Osteoblast (primary cell): ENCODE results near the gene EAPP. TPM values are rescaled to one million over a fixed set of nuclear protein-coding genes. Genes with fewer than 3 reads are reported as not detected.
"Not testable (repeated sequence)": the region's sequence is repeated elsewhere in the genome, so short reads cannot be mapped to it uniquely, and the experiment has no call there.

Experiments
- DNase-seq: peaks from one replicate; pipeline ENCODE4 v3.0.0; 2011; ENCODE audit warnings: low spot score, mixed read lengths; ENCODE audit not compliant: insufficient read length; ENCODE audit errors: missing footprints
- H2AFZ ChIP-seq: 2 replicates; pipeline ENCODE4 v1.6.0; 2011; ENCODE audit warnings: mild to moderate bottlenecking, low read length
- H3K27ac ChIP-seq: 2 replicates; pipeline ENCODE4 v1.5.1; 2011; ENCODE audit warnings: mild to moderate bottlenecking, low read depth, low read length, moderate library complexity
- H3K27me3 ChIP-seq: 2 replicates; pipeline ENCODE4 v1.6.0; 2012; ENCODE audit warnings: mild to moderate bottlenecking, control low read depth, inconsistent platforms, low read length, moderate library complexity; ENCODE audit not compliant: insufficient read depth
- H3K36me3 ChIP-seq: 2 replicates; pipeline ENCODE4 v1.5.1; 2011; ENCODE audit warnings: mild to moderate bottlenecking, low read length, control low read depth, moderate library complexity; ENCODE audit not compliant: insufficient read depth
- H3K4me1 ChIP-seq: 2 replicates; pipeline ENCODE4 v1.5.1; 2011; ENCODE audit warnings: mild to moderate bottlenecking, low read length, control low read depth, moderate library complexity; ENCODE audit not compliant: insufficient read depth
- H3K4me2 ChIP-seq: 2 replicates; pipeline ENCODE4 v1.6.0; 2011; ENCODE audit warnings: mild to moderate bottlenecking, low read length; ENCODE audit not compliant: insufficient read depth
- H3K4me3 ChIP-seq: fragments of 200-600 bp; sonication (generic); 3 replicates; pipeline ENCODE4 v1.5.1; 2012; ENCODE audit warnings: mild to moderate bottlenecking, low read length, inconsistent platforms; ENCODE audit not compliant: insufficient read depth
- H3K79me2 ChIP-seq: 2 replicates; pipeline ENCODE4 v1.6.0; 2012; ENCODE audit warnings: mild to moderate bottlenecking, low read length, control low read depth, inconsistent platforms; ENCODE audit not compliant: insufficient read depth
- H3K9me3 ChIP-seq: 2 replicates; pipeline ENCODE4 v1.5.1; 2011; ENCODE audit warnings: low read depth, low read length, control low read depth
- H4K20me1 ChIP-seq: 2 replicates; pipeline ENCODE4 v1.6.0; 2012; ENCODE audit warnings: mild to moderate bottlenecking, low read length, control low read depth; ENCODE audit not compliant: insufficient read depth
- CTCF ChIP-seq: IDR thresholded peaks from 2 replicates; pipeline ENCODE4 v1.5.1; 2011; ENCODE audit warnings: mild to moderate bottlenecking, low read depth, low read length, moderate library complexity; ENCODE audit errors: extremely low read depth
- total RNA-seq: library from RNA; depleted of rRNA; stranded (reverse); fragments of >200 nt; gene quantifications from 2 replicates; pipeline ENCODE4 v1.2.3, GENCODE V29; 2012

Gene EAPP
- total RNA-seq, 1 donor: 53.6 TPM

- no peak for TF ChIP-seq CTCF
- no peaks in the 10 kb centered on the region for H3K4me1 ChIP-seq
These were observed 57.0 kb downstream of the EAPP start for GRCh38 chr14:34482463-34482862.

GRCh38 chr14:34479694-34480093 lies 59.8 kb downstream of the EAPP start:
- Histone ChIP-seq H3K27ac (no peak overlapping the region), H4K20me1 (no peaks in the 10 kb centered on the region), H3K79me2 (no peaks in the 10 kb centered on the region), H3K4me1 (no peaks in the 10 kb centered on the region), H3K4me2 (no peak overlapping the region), H3K9me3 (no peaks in the 10 kb centered on the region), H3K4me3 (no peak overlapping the region), H3K36me3 (no peaks in the 10 kb centered on the region), H3K27me3 (peaks cover 4% of the 10 kb centered on the region), H2AFZ (no peak overlapping the region)
- DNase-seq: no peak
- no peak for TF ChIP-seq CTCF

More at GRCh38 chr14:34482463-34482862, 57.0 kb downstream of the EAPP start:
- H2AFZ ChIP-seq: no peak overlapping the region
- H3K9me3 ChIP-seq: no peaks in the 10 kb centered on the region
- H3K36me3 ChIP-seq: no peaks in the 10 kb centered on the region
- no peak overlapping the region for H3K4me3 ChIP-seq
- no peak for DNase-seq
- no peaks in the 10 kb centered on the region for H3K79me2 ChIP-seq
- no peak overlapping the region for H3K4me2 ChIP-seq
- peaks cover 4% of the 10 kb centered on the region for H3K27me3 ChIP-seq
- H3K27ac ChIP-seq: no peak overlapping the region
- no peaks in the 10 kb centered on the region for H4K20me1 ChIP-seq

- no peak for DNase-seq
- Histone ChIP-seq H3K4me3 (no peak overlapping the region), H3K79me2 (no peaks in the 10 kb centered on the region), H3K27me3 (peaks cover 4% of the 10 kb centered on the region), H3K4me2 (no peak overlapping the region), H3K36me3 (no peaks in the 10 kb centered on the region), H4K20me1 (no peaks in the 10 kb centered on the region), H2AFZ (no peak overlapping the region), H3K27ac (no peak overlapping the region), H3K9me3 (no peaks in the 10 kb centered on the region), H3K4me1 (no peaks in the 10 kb centered on the region)
- TF ChIP-seq CTCF: no peak
These were observed 61.2 kb downstream of the EAPP start for GRCh38 chr14:34478261-34478660.

GRCh38 chr14:34476036-34476435 lies 63.5 kb downstream of the EAPP start:
- H3K9me3 ChIP-seq, DNase-seq, H3K27me3 ChIP-seq, H3K79me2 ChIP-seq, H3K36me3 ChIP-seq, H2AFZ ChIP-seq, H4K20me1 ChIP-seq, H3K4me3 ChIP-seq, H3K4me2 ChIP-seq, H3K27ac ChIP-seq, H3K4me1 ChIP-seq: not testable (repeated sequence)

- no peak for DNase-seq
These were observed 64.3 kb downstream of the EAPP start for GRCh38 chr14:34475163-34475562.

More at GRCh38 chr14:34475163-34475562, 64.3 kb downstream of the EAPP start:
- Histone ChIP-seq H3K36me3 (no peaks in the 10 kb centered on the region), H3K27ac (no peak overlapping the region), H3K4me2 (no peak overlapping the region), H3K9me3 (no peaks in the 10 kb centered on the region), H2AFZ (no peak overlapping the region), H4K20me1 (no peaks in the 10 kb centered on the region), H3K4me1 (no peaks in the 10 kb centered on the region), H3K4me3 (no peak overlapping the region), H3K79me2 (no peaks in the 10 kb centered on the region), H3K27me3 (no peaks in the 10 kb centered on the region)
- no peak for TF ChIP-seq CTCF
